Tibial nerve (tissue), 3 donors: ENCODE data around the gene CUTC.

Experiments used
- CTCF ChIP-seq, 5 experiments: fragments of 200-600 bp in 3 of 5; fragments of 450-650 bp in 2 of 5; sonication (generic) in 3 of 5; IDR thresholded peaks; one replicate each; pipeline ENCODE4 v1.5.1; 2016 to 2019; ENCODE audit warnings: antibody characterized with exemption in 5 of 5, mild to moderate bottlenecking in 3 of 5, moderate library complexity in 2 of 5
- POLR2A ChIP-seq, 2 donors: fragments of 450-650 bp; IDR thresholded peaks; one replicate each; pipeline ENCODE4 v1.6.1; 2017; ENCODE audit warnings: antibody characterized with exemption in 2 of 2, mild to moderate bottlenecking in 2 of 2, moderate library complexity in 2 of 2

- TF ChIP-seq CTCF (IDR thresholded peaks at IDR 0.05) (no peak), POLR2A (IDR thresholded peaks at IDR 0.05) (no peak)
Measured at GRCh38 chr10:99740260-99740659, 8.2 kb downstream of the CUTC start.
